DND-41 (cell line): ENCODE data around the gene GPR162.
A peak's percentile ranks its signal among the peaks of the same experiment; 100 is the strongest.

Source experiments
- ATAC-seq: fragments of 200-7000 bp; cut with Tn5 transposase; 3 replicates; pipeline ENCODE4 v1.9.1; 2021; ENCODE audit warnings: low read depth; ENCODE audit not compliant: insufficient read depth
- DNase-seq: peaks from one replicate; pipeline ENCODE4 v3.0.0-alpha.2; 2020
- H2AFZ ChIP-seq: 2 replicates; pipeline ENCODE4 v1.6.0; 2012; ENCODE audit warnings: low read depth, low read length
- H3K27ac ChIP-seq: 2 replicates; pipeline ENCODE4 v1.5.1; 2012; ENCODE audit warnings: low read length, inconsistent platforms
- H3K27me3 ChIP-seq: fragments of 200-600 bp; sonication (generic); 2 replicates; pipeline ENCODE4 v1.6.0; 2012; ENCODE audit warnings: low read length, mild to moderate bottlenecking, inconsistent platforms; ENCODE audit not compliant: insufficient read depth, poor library complexity
- H3K36me3 ChIP-seq: 2 replicates; pipeline ENCODE4 v1.5.1; 2012; ENCODE audit warnings: low read length, inconsistent platforms; ENCODE audit not compliant: insufficient read depth
- H3K4me1 ChIP-seq: 2 replicates; pipeline ENCODE4 v1.5.1; 2012; ENCODE audit warnings: mild to moderate bottlenecking, low read length; ENCODE audit not compliant: insufficient read depth
- H3K4me2 ChIP-seq: 2 replicates; pipeline ENCODE4 v1.6.0; 2012; ENCODE audit warnings: mild to moderate bottlenecking, moderate library complexity, low read length, inconsistent platforms; ENCODE audit not compliant: insufficient read depth
- H3K4me3 ChIP-seq, 2 experiments: fragments of 200-600 bp in 1 of 2; shearing (Covaris generic) in 1 of 2; 2 replicates each; pipeline ENCODE4 v1.5.1; 2012 to 2016; ENCODE audit warnings: inconsistent platforms in 2 of 2, low read length in 2 of 2, mild to moderate bottlenecking in 2 of 2, low read depth in 1 of 2, moderate library complexity in 1 of 2
- H3K79me2 ChIP-seq: 2 replicates; pipeline ENCODE4 v1.6.0; 2012; ENCODE audit warnings: low read length, inconsistent platforms; ENCODE audit not compliant: insufficient read depth
- H3K9ac ChIP-seq: 2 replicates; pipeline ENCODE4 v1.6.0; 2012; ENCODE audit warnings: low read depth, mild to moderate bottlenecking, inconsistent platforms, low read length, moderate library complexity
- H3K9me3 ChIP-seq: 2 replicates; pipeline ENCODE4 v1.5.1; 2012; ENCODE audit warnings: low read length, moderate library complexity, mild to moderate bottlenecking, inconsistent platforms; ENCODE audit not compliant: insufficient read depth, severe bottlenecking
- H4K20me1 ChIP-seq: 2 replicates; pipeline ENCODE4 v1.6.0; 2012; ENCODE audit warnings: low read length; ENCODE audit not compliant: insufficient read depth
- EZH2 ChIP-seq: IDR thresholded peaks from 3 replicates; pipeline ENCODE4 v1.6.1; 2012; ENCODE audit warnings: borderline replicate concordance, low read depth, mild to moderate bottlenecking, moderate library complexity, low read length, inconsistent platforms; ENCODE audit not compliant: severe bottlenecking
- TF ChIP-seq, protein P1 (sequence below): IDR thresholded peaks from 2 replicates; pipeline ENCODE4 v1.5.1; 2012; ENCODE audit warnings: borderline replicate concordance, low read length, moderate library complexity, mild to moderate bottlenecking; ENCODE audit not compliant: poor library complexity, severe bottlenecking; ENCODE audit errors: extremely low read depth

GPR162 gene

DNA sequence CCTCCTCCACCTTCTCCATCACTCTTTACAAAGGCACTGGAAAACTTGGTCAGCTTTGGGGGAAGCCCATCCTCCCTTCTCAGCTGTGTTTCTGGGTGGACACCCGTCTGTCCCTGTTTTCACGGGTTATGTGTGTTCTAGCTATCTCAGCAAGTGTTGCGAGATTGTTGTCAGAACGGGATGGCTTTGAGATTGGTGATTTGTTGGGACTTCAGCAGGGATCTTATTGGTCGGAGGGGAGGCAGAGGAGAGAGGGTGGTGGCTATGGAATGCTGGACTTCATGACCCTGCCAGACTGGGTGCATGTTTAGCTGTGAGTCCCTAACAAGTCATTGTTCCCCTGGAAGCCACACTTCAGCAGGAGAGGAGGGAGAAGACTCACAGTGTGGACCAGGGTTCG lies 32.4 kb downstream of the GPR162 start:
- no peak for DNase-seq
- Histone ChIP-seq H3K36me3 (peaks cover 69% of the 10 kb centered on the region), H2AFZ (no peak overlapping the region), H3K4me1 (peaks cover 36% of the 10 kb centered on the region), H3K9ac (peak overlapping the region; percentile 81), H3K79me2 (peaks cover 56% of the 10 kb centered on the region), H4K20me1 (peaks cover 32% of the 10 kb centered on the region), H3K27me3 (no peaks in the 10 kb centered on the region), H3K9me3 (no peaks in the 10 kb centered on the region), H3K4me2 (peak overlapping the region; percentile 82; the same call in 1 of the 2 replicates), H3K4me3 (0 out of 4 replicates have a peak overlapping the region, but pooled peaks of 1 of the 2 experiments have one; percentile 87), H3K27ac (no peak overlapping the region)
- no peak for TF ChIP-seq EZH2
- TF ChIP-seq, protein P1, sequence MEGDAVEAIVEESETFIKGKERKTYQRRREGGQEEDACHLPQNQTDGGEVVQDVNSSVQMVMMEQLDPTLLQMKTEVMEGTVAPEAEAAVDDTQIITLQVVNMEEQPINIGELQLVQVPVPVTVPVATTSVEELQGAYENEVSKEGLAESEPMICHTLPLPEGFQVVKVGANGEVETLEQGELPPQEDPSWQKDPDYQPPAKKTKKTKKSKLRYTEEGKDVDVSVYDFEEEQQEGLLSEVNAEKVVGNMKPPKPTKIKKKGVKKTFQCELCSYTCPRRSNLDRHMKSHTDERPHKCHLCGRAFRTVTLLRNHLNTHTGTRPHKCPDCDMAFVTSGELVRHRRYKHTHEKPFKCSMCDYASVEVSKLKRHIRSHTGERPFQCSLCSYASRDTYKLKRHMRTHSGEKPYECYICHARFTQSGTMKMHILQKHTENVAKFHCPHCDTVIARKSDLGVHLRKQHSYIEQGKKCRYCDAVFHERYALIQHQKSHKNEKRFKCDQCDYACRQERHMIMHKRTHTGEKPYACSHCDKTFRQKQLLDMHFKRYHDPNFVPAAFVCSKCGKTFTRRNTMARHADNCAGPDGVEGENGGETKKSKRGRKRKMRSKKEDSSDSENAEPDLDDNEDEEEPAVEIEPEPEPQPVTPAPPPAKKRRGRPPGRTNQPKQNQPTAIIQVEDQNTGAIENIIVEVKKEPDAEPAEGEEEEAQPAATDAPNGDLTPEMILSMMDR = no peak
- no peak for ATAC-seq

DNA sequence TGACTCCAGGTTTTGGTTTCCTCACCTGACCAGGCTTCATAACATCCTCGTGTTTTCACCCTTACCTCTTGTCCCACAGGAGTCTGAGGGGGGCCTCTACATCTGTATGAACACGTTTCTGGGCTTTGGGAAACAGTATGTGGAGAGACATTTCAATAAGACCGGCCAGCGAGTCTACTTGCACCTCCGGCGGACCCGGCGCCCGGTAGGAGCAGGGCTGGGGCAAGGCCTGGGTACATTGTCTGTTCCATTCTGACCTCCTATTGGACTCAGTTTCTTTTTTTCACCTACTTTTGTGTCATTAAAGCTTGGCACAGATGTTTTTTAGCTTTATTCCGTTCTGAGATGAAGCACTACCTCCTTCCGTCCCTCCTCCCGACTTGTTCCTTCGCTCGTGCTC lies 33.7 kb downstream of the GPR162 start:
- no peak overlapping the region for H3K27ac ChIP-seq
- no peak overlapping the region for H3K4me3 ChIP-seq
- peaks cover 67% of the 10 kb centered on the region for H3K36me3 ChIP-seq
- no peak overlapping the region for H2AFZ ChIP-seq
- peaks cover 43% of the 10 kb centered on the region for H3K79me2 ChIP-seq
- no peak for DNase-seq
- no peak overlapping the region for H3K4me2 ChIP-seq
- H3K9me3 ChIP-seq = no peaks in the 10 kb centered on the region
- H3K27me3 ChIP-seq = no peaks in the 10 kb centered on the region
- H3K4me1 ChIP-seq = peaks cover 24% of the 10 kb centered on the region
- H4K20me1 ChIP-seq = peaks cover 29% of the 10 kb centered on the region
- no peak overlapping the region for H3K9ac ChIP-seq
- no peak for ATAC-seq
- TF ChIP-seq EZH2 = no peak

DNA sequence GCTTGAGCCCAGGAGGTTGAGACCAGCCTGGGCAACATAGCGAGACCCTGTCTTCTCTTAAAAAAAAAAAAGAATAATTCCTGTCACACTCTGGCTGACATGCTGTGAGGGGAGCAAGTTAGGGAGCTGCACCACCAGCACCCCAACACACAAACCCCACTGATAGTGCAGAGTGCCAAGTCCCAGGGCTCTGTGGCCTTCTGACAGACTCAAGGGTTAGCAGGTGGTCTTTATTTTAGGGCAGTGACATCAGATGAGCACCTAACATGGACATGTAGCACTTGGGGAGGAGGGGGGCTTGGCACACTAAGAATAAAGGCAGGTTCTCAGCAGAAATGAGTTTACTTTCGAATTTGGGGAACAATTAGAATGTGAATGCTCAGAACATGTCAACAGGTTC lies 37.2 kb downstream of the GPR162 start:
- Histone ChIP-seq H3K4me3 (no peak overlapping the region), H3K27me3 (no peaks in the 10 kb centered on the region), H3K9ac (no peak overlapping the region), H3K36me3 (peaks cover 93% of the 10 kb centered on the region), H4K20me1 (peaks cover 16% of the 10 kb centered on the region), H3K79me2 (peaks cover 22% of the 10 kb centered on the region), H3K4me1 (peaks cover 5% of the 10 kb centered on the region), H3K4me2 (no peak overlapping the region), H3K27ac (no peak overlapping the region), H2AFZ (no peak overlapping the region), H3K9me3 (no peaks in the 10 kb centered on the region)
- DNase-seq = no peak
- ATAC-seq = no peak
- TF ChIP-seq, protein P1 = no peak
- no peak for TF ChIP-seq EZH2

DNA sequence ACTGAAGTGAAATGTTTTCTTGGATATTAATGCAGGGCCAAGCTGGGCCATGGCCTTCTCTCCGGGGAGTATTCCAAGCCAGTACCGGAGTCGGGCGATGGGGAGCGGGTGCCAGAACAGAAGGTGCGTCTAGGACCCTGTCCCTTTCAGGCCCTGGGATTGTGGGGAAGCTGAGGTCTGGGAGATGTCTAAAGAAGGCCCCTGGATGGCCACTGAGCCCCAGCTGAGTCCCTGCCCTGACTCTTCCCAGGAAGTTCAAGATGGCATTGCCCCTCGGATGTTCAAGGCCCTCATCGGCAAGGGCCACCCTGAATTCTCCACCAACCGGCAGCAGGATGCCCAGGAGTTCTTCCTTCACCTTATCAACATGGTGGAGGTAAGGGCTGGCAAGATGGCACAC lies 38.5 kb downstream of the GPR162 start:
- no peak for TF ChIP-seq EZH2
- peaks cover 4% of the 10 kb centered on the region; the same call in 1 of the 2 replicates for H4K20me1 ChIP-seq
- H3K36me3 ChIP-seq = peaks cover 97% of the 10 kb centered on the region
- H2AFZ ChIP-seq = no peak overlapping the region
- no peaks in the 10 kb centered on the region for H3K27me3 ChIP-seq
- no peaks in the 10 kb centered on the region for H3K4me1 ChIP-seq
- H3K4me2 ChIP-seq = no peak overlapping the region
- ATAC-seq (no peak), DNase-seq (no peak)
- no peak overlapping the region for H3K4me3 ChIP-seq
- H3K79me2 ChIP-seq = peaks cover 9% of the 10 kb centered on the region
- H3K9ac ChIP-seq = no peak overlapping the region
- no peak overlapping the region for H3K27ac ChIP-seq
- no peaks in the 10 kb centered on the region for H3K9me3 ChIP-seq
